ENCODE measurements around the gene ADCY1.

Gene ADCY1

GRCh38 chr7:45622058-45622457 is 47.9 kb downstream of the ADCY1 start:
- no peak for TF ChIP-seq CTCF (IDR thresholded peaks at IDR 0.05; ENCODE audit: low read depth, low read length)

GRCh38 chr7:45623157-45623556 is 49.0 kb downstream of the ADCY1 start:
- no peak for DNase-seq (ENCODE audit: extremely low read depth, low read depth)
- TF ChIP-seq CTCF (IDR thresholded peaks at IDR 0.05; ENCODE audit: low read depth, low read length), result no peak

More at GRCh38 chr7:45622058-45622457, 47.9 kb downstream of the ADCY1 start:
- no peak for DNase-seq (ENCODE audit: extremely low read depth, low read depth)

- DNase-seq (ENCODE audit: extremely low read depth, low read depth), result no peak
Measured at GRCh38 chr7:45623740-45624391, 49.7 kb downstream of the ADCY1 start.

GRCh38 chr7:45624392-45624760 is 50.2 kb downstream of the ADCY1 start:
- no peak for DNase-seq (ENCODE audit: extremely low read depth, low read depth)
- no peak for TF ChIP-seq CTCF (IDR thresholded peaks at IDR 0.05; ENCODE audit: low read depth, low read length)

More at GRCh38 chr7:45623740-45624391, 49.7 kb downstream of the ADCY1 start:
- no peak for TF ChIP-seq CTCF (IDR thresholded peaks at IDR 0.05; ENCODE audit: low read depth, low read length)

- DNase-seq (ENCODE audit: extremely low read depth, low read depth), result no peak
- TF ChIP-seq CTCF (IDR thresholded peaks at IDR 0.05; ENCODE audit: low read depth, low read length), result no peak
Measured at GRCh38 chr7:45625067-45625466, 50.9 kb downstream of the ADCY1 start.

GRCh38 chr7:45625714-45626440 is 51.7 kb downstream of the ADCY1 start:
- TF ChIP-seq CTCF (IDR thresholded peaks at IDR 0.05; ENCODE audit: low read depth, low read length), result no peak
- no peak for DNase-seq (ENCODE audit: extremely low read depth, low read depth)

All from AG09319 (cell line).